ENCODE measurements around the gene GRIK1. TPM values are rescaled to one million over a fixed set of nuclear protein-coding genes. Genes with fewer than 3 reads are reported as not detected.

The GRIK1 gene
- total RNA-seq, 4 donors from 2014 or later = 0.15 to 0.29 (median 0.27) TPM; not detected in 1

- no peaks in the 10 kb centered on the region for H3K27me3 ChIP-seq
- no peaks in the 10 kb centered on the region for H3K4me1 ChIP-seq
- intact Hi-C loops (cut with DNase I) = no loop called here
- DNase-seq = no peak
- H3K27ac ChIP-seq = no peak overlapping the region
- no peak overlapping the region for H3K4me3 ChIP-seq (replicated peaks in 1 of 3)
- no peak for TF ChIP-seq CTCF (IDR thresholded peaks at IDR 0.05)
- TF ChIP-seq POLR2A (IDR thresholded peaks at IDR 0.05) = no peak
- 43 to 63% methylated on average over 2 of the region's 2 CpGs for WGBS, 2 donors
- no peaks in the 10 kb centered on the region for H3K36me3 ChIP-seq
- H3K9me3 ChIP-seq = no peaks in the 10 kb centered on the region
Measured at GRCh38 chr21:29669416-29669815, 270.4 kb downstream of the GRIK1 start.

GRCh38 chr21:29667651-29668050 is 272.1 kb downstream of the GRIK1 start:
- no peaks in the 10 kb centered on the region for H3K9me3 ChIP-seq
- TF ChIP-seq CTCF (IDR thresholded peaks at IDR 0.05) (no peak), POLR2A (IDR thresholded peaks at IDR 0.05) (no peak)
- H3K4me3 ChIP-seq (replicated peaks in 1 of 3) = no peak overlapping the region
- intact Hi-C loops (cut with DNase I) = no loop called here
- H3K27ac ChIP-seq = no peak overlapping the region
- 84 to 89% methylated on average over 3 of the region's 3 CpGs for WGBS, 2 donors
- no peaks in the 10 kb centered on the region for H3K27me3 ChIP-seq
- no peaks in the 10 kb centered on the region for H3K36me3 ChIP-seq
- no peaks in the 10 kb centered on the region for H3K4me1 ChIP-seq
- no peak for DNase-seq

- Histone ChIP-seq H3K27me3 (no peaks in the 10 kb centered on the region), H3K27ac (no peak overlapping the region), H3K4me3 (replicated peaks in 1 of 3) (no peak overlapping the region), H3K9me3 (no peaks in the 10 kb centered on the region), H3K36me3 (no peaks in the 10 kb centered on the region), H3K4me1 (no peaks in the 10 kb centered on the region)
- WGBS, 2 donors = 68 to 86% methylated on average over 1 of the region's 1 CpG
- TF ChIP-seq CTCF (IDR thresholded peaks at IDR 0.05) (no peak), POLR2A (IDR thresholded peaks at IDR 0.05) (no peak)
- DNase-seq = no peak
- intact Hi-C loops (cut with DNase I) = no loop called here
Measured at GRCh38 chr21:29664615-29665014, 275.2 kb downstream of the GRIK1 start.

- Histone ChIP-seq H3K4me3 (replicated peaks in 1 of 3) (no peak overlapping the region), H3K27me3 (no peaks in the 10 kb centered on the region), H3K27ac (no peak overlapping the region), H3K36me3 (no peaks in the 10 kb centered on the region), H3K9me3 (no peaks in the 10 kb centered on the region), H3K4me1 (no peaks in the 10 kb centered on the region)
- intact Hi-C loops (cut with DNase I) = no loop called here
- DNase-seq = no peak
- TF ChIP-seq POLR2A (IDR thresholded peaks at IDR 0.05) = no peak
- no peak for TF ChIP-seq CTCF (IDR thresholded peaks at IDR 0.05)
- WGBS, 2 donors = 87 to 89% methylated on average over 3 of the region's 3 CpGs
Measured at GRCh38 chr21:29661672-29662442, 277.9 kb downstream of the GRIK1 start.

- Histone ChIP-seq H3K27me3 (no peaks in the 10 kb centered on the region), H3K9me3 (no peaks in the 10 kb centered on the region), H3K4me1 (no peaks in the 10 kb centered on the region), H3K36me3 (no peaks in the 10 kb centered on the region), H3K4me3 (replicated peaks in 1 of 3) (no peak overlapping the region), H3K27ac (no peak overlapping the region)
- intact Hi-C loops (cut with DNase I) = no loop called here
- no peak for TF ChIP-seq POLR2A (IDR thresholded peaks at IDR 0.05)
- no peak for TF ChIP-seq CTCF (IDR thresholded peaks at IDR 0.05)
- 82 to 86% methylated on average over 2 of the region's 2 CpGs for WGBS, 2 donors
- no peak for DNase-seq
Measured at GRCh38 chr21:29660047-29660720, 279.6 kb downstream of the GRIK1 start.

All from thyroid gland (tissue), 4 donors.